HEK293T (cell line): ENCODE measurements around the gene YIPF7.

Experiments used
- BHLHE40 ChIP-seq: fragments of 450-650 bp; IDR thresholded peaks from 2 replicates; pipeline ENCODE4 v1.6.1; 2016; ENCODE audit warnings: mild to moderate bottlenecking, moderate library complexity, borderline replicate concordance
- FOXA1 ChIP-seq: fragments of 450-650 bp; IDR thresholded peaks from 2 replicates; pipeline ENCODE4 v1.6.1; 2016; ENCODE audit warnings: mild to moderate bottlenecking
- FOXM1 ChIP-seq: fragments of 450-650 bp; IDR thresholded peaks from 2 replicates; pipeline ENCODE4 v1.6.1; 2017; ENCODE audit warnings: mild to moderate bottlenecking, borderline replicate concordance
- LEF1 ChIP-seq: fragments of 450-650 bp; IDR thresholded peaks from 2 replicates; pipeline ENCODE4 v1.6.1; 2017; ENCODE audit warnings: mild to moderate bottlenecking, borderline replicate concordance
- SP1 ChIP-seq: fragments of 450-650 bp; IDR thresholded peaks from 2 replicates; pipeline ENCODE4 v1.6.1; 2017

DNA sequence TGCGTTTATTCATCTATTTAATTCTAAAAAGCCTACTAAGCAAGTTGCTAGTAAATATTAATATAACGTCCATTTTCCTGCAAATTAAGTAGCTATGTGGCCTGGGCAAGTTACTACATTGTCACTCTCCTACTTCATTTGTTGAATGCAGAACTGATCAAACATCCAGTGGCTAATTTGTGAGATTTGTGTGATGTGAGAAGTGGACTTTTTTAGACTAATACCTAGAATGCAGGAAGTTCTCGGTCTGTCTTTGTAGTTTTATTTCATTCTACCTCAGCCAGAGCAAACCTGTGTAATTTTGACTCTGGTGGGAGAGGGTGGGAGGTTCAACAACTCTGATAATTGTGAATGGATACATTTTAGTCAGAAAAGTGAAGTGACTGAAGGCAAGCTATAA is 27.6 kb upstream of the YIPF7 start:
- TF ChIP-seq FOXA1 (no peak), SP1 (no peak), FOXM1 (no peak), BHLHE40 (no peak), LEF1 (no peak)
